H1 (cell line): Measurements from ENCODE around the gene COL16A1. TPM values are rescaled to one million over a fixed set of nuclear protein-coding genes. Genes with fewer than 3 reads are reported as not detected.
A peak's percentile ranks its signal among the peaks of the same experiment; 100 is the strongest.

Source experiments
- CTCF ChIA-PET: fragments of 300-600 bp; sonication (Branson Sonifier 250); formaldehyde crosslinking; loops from one replicate; lab custom pipeline; 2021; ENCODE audit not compliant: partially characterized antibody; lab: Charles Lee
- POLR2A ChIA-PET: fragments of 300-600 bp; sonication (Branson Sonifier 250); formaldehyde crosslinking; loops from one replicate; lab custom pipeline; 2021; ENCODE audit warnings: inconsistent platforms; ENCODE audit not compliant: partially characterized antibody; lab: Charles Lee
- DNase-seq, 2 experiments: peaks; one replicate each; pipeline versions ENCODE4 v3.0.0 to v3.0.0-alpha.2; 2010 to 2022; ENCODE audit warnings: low spot score in 2 of 2, low read depth in 1 of 2, mixed read lengths in 1 of 2
- FAIRE-seq: peaks from 2 replicates; lab custom pipeline; 2011; peaks lifted over from hg19 to GRCh38; lab: Jason Lieb, UNC
- H2AFZ ChIP-seq: 2 replicates; pipeline ENCODE4 v1.8.1; 2012; ENCODE audit warnings: low read length, inconsistent platforms
- H2AK5ac ChIP-seq: 2 replicates; pipeline ENCODE4 v1.6.1; 2013; ENCODE audit warnings: low read depth, low read length
- H2BK120ac ChIP-seq: replicated peaks from 2 replicates; pipeline ENCODE3; 2013; ENCODE audit warnings: low read depth, low read length, inconsistent platforms
- H2BK12ac ChIP-seq: 2 replicates; pipeline ENCODE4 v1.6.1; 2013; ENCODE audit warnings: low read depth, low read length
- H2BK15ac ChIP-seq: 2 replicates; pipeline ENCODE4 v1.6.1; 2013; ENCODE audit warnings: low read length
- H2BK20ac ChIP-seq: 2 replicates; pipeline ENCODE4 v1.6.1; 2013; ENCODE audit warnings: low read length
- H2BK5ac ChIP-seq: 2 replicates; pipeline ENCODE4 v1.6.1; 2013; ENCODE audit warnings: low read depth, low read length
- H3K14ac ChIP-seq: 2 replicates; pipeline ENCODE4 v1.6.1; 2013; ENCODE audit warnings: inconsistent platforms; ENCODE audit not compliant: insufficient read length
- H3K18ac ChIP-seq: 2 replicates; pipeline ENCODE4 v1.6.1; 2013; ENCODE audit warnings: low read length; ENCODE audit errors: extremely low read depth
- H3K23ac ChIP-seq: 2 replicates; pipeline ENCODE4 v1.6.1; 2013; ENCODE audit warnings: inconsistent platforms; ENCODE audit not compliant: insufficient read length
- H3K23me2 ChIP-seq: 2 replicates; pipeline ENCODE4 v1.6.1; 2013; ENCODE audit warnings: low read depth, low read length
- H3K27ac ChIP-seq: 2 replicates; pipeline ENCODE4 v1.6.1; 2011; ENCODE audit warnings: low read depth, low read length, inconsistent platforms
- H3K27me3 ChIP-seq, 4 experiments: replicated peaks in 1 of 4; 1 replicate in 1 of 4; 2 replicates in 3 of 4; pipeline versions ENCODE4 v1.6.1 to v1.8.1; 2011 to 2013; ENCODE audit warnings: low read length in 3 of 4, mild to moderate bottlenecking in 3 of 4, inconsistent platforms in 2 of 4, mixed read lengths in 2 of 4, moderate library complexity in 1 of 4; ENCODE audit not compliant: control insufficient read depth in 3 of 4, insufficient read depth in 3 of 4; ENCODE audit errors: extremely low read depth in 1 of 4
- H3K36me3 ChIP-seq, 4 experiments: 2 replicates each; pipeline versions ENCODE4 v1.6.1 to v1.8.1; 2011 to 2013; ENCODE audit warnings: mild to moderate bottlenecking in 4 of 4, low read length in 3 of 4, moderate library complexity in 2 of 4, control low read depth in 1 of 4, inconsistent platforms in 1 of 4; ENCODE audit not compliant: insufficient read depth in 4 of 4, control insufficient read depth in 2 of 4
- H3K4ac ChIP-seq: replicated peaks from 2 replicates; pipeline ENCODE3; 2013; ENCODE audit warnings: low read length, low read depth, mixed read lengths, inconsistent platforms; ENCODE audit not compliant: insufficient read length
- H3K4me1 ChIP-seq, 4 experiments: replicated peaks in 1 of 4; 1 replicate in 1 of 4; 2 replicates in 3 of 4; pipeline versions ENCODE4 v1.6.1 to v1.8.1; 2011 to 2013; ENCODE audit warnings: low read length in 3 of 4, inconsistent platforms in 2 of 4, mixed read lengths in 1 of 4; ENCODE audit not compliant: insufficient read depth in 4 of 4, control insufficient read depth in 3 of 4
- H3K4me2 ChIP-seq, 2 experiments: 2 replicates each; pipeline versions ENCODE4 v1.6.1 to v1.8.1; 2011 to 2013; ENCODE audit warnings: low read depth in 2 of 2, low read length in 2 of 2, control low read depth in 1 of 2, inconsistent platforms in 1 of 2, mild to moderate bottlenecking in 1 of 2; ENCODE audit not compliant: insufficient read depth in 1 of 2
- H3K4me3 ChIP-seq, 4 experiments: fragments of 200-600, 300-600 bp in 1 of 4; sonication (generic), shearing (Covaris generic), sonication (Bioruptor Twin) in 1 of 4; 2 replicates each; pipeline versions ENCODE4 v1.5.1 to v1.8.1; 2011 to 2016; ENCODE audit warnings: low read length in 4 of 4, low read depth in 3 of 4, control low read depth in 2 of 4, inconsistent platforms in 2 of 4, mild to moderate bottlenecking in 2 of 4, mixed read lengths in 1 of 4, moderate library complexity in 1 of 4; ENCODE audit not compliant: insufficient read depth in 2 of 4; ENCODE audit errors: extremely low read depth in 1 of 4
- H3K56ac ChIP-seq: replicated peaks from 2 replicates; pipeline ENCODE3; 2013; ENCODE audit warnings: low read depth, mild to moderate bottlenecking, mixed read lengths, low read length, inconsistent platforms; ENCODE audit not compliant: insufficient read length
- H3K79me1 ChIP-seq: 2 replicates; pipeline ENCODE4 v1.6.1; 2013; ENCODE audit warnings: low read depth, low read length, control low read depth
- H3K79me2 ChIP-seq, 2 experiments: 2 replicates each; pipeline versions ENCODE4 v1.6.1 to v1.8.1; 2012 to 2013; ENCODE audit warnings: low read length in 2 of 2, mild to moderate bottlenecking in 2 of 2, inconsistent platforms in 1 of 2; ENCODE audit not compliant: insufficient read depth in 2 of 2, control insufficient read depth in 1 of 2
- H3K9ac ChIP-seq, 4 experiments: replicated peaks in 1 of 4; 1 replicate in 1 of 4; 2 replicates in 3 of 4; pipeline versions ENCODE4 v1.6.1 to v1.8.1; 2011 to 2013; ENCODE audit warnings: low read depth in 3 of 4, low read length in 3 of 4, control low read depth in 2 of 4, mild to moderate bottlenecking in 2 of 4, moderate library complexity in 2 of 4, inconsistent platforms in 1 of 4; ENCODE audit errors: extremely low read depth in 1 of 4
- H3K9me3 ChIP-seq, 2 experiments: 2 replicates each; pipeline versions ENCODE4 v1.6.1 to v1.8.1; 2012 to 2013; ENCODE audit warnings: mild to moderate bottlenecking in 2 of 2, moderate library complexity in 2 of 2, control low read depth in 1 of 2, inconsistent platforms in 1 of 2, low read depth in 1 of 2, low read length in 1 of 2, mixed read lengths in 1 of 2; ENCODE audit not compliant: insufficient read depth in 2 of 2
- H4K20me1 ChIP-seq, 2 experiments: replicated peaks in 1 of 2; 2 replicates each; pipeline versions ENCODE3 to v1.8.1; 2011 to 2013; ENCODE audit warnings: inconsistent platforms in 2 of 2, low read length in 2 of 2, mild to moderate bottlenecking in 1 of 2; ENCODE audit not compliant: insufficient read depth in 2 of 2, control insufficient read depth in 1 of 2
- H4K5ac ChIP-seq: 2 replicates; pipeline ENCODE4 v1.6.1; 2013; ENCODE audit warnings: low read length, low read depth, mixed read lengths, inconsistent platforms; ENCODE audit not compliant: insufficient read length
- H4K8ac ChIP-seq: 2 replicates; pipeline ENCODE4 v1.8.0; 2013; ENCODE audit warnings: mild to moderate bottlenecking, moderate library complexity, low read length, inconsistent platforms; ENCODE audit not compliant: insufficient read depth; ENCODE audit errors: extremely low read depth
- H4K91ac ChIP-seq: replicated peaks from 2 replicates; pipeline ENCODE3; 2013; ENCODE audit warnings: low read length, mixed read lengths, inconsistent platforms; ENCODE audit not compliant: insufficient read length
- ASH2L ChIP-seq: fragments of 200-600, 300-600 bp; sonication (generic); IDR thresholded peaks from one replicate; pipeline ENCODE4 v1.7.1; 2017; ENCODE audit warnings: low read length
- EP300 ChIP-seq, 2 experiments: IDR thresholded peaks; 1 replicate in 1 of 2; 2 replicates in 1 of 2; pipeline ENCODE4 v1.6.1; 2011 to 2012; ENCODE audit warnings: low read depth in 2 of 2, low read length in 2 of 2, mild to moderate bottlenecking in 2 of 2, borderline replicate concordance in 1 of 2, inconsistent platforms in 1 of 2, moderate library complexity in 1 of 2
- KDM4A ChIP-seq: IDR thresholded peaks from one replicate; pipeline ENCODE4 v1.7.1; 2012; ENCODE audit warnings: low read depth, mild to moderate bottlenecking, moderate library complexity, low read length, inconsistent platforms; ENCODE audit not compliant: severe bottlenecking
- PHF8 ChIP-seq: fragments of 200-600 bp; sonication (generic); conservative IDR thresholded peaks from 2 replicates; pipeline ENCODE4 v1.7.1; 2012; ENCODE audit warnings: low read depth, mild to moderate bottlenecking, inconsistent platforms, low read length, moderate library complexity
- RBBP5 ChIP-seq: IDR thresholded peaks from 2 replicates; pipeline ENCODE4 v1.7.1; 2012; ENCODE audit warnings: low read depth, mild to moderate bottlenecking, inconsistent platforms, low read length, moderate library complexity, borderline replicate concordance
- SIRT6 ChIP-seq: IDR thresholded peaks from one replicate; pipeline ENCODE4 v1.7.1; 2012; ENCODE audit warnings: low read length, inconsistent platforms
- SIX5 ChIP-seq: IDR thresholded peaks from 2 replicates; pipeline ENCODE4 v1.6.1; 2011; ENCODE audit warnings: mild to moderate bottlenecking, low read depth, low read length
- WGBS, 2 experiments: shearing (Covaris generic) in 1 of 2; methylation state at CpG; one replicate each; pipeline versions ENCODE4 v1.1.6 to v1.1.7; 2013 to 2015; ENCODE audit warnings: low lambda C conversion rate in 2 of 2, mixed read lengths in 2 of 2, inconsistent platforms in 1 of 2, low coverage in 1 of 2, missing lambda C conversion rate in 1 of 2; ENCODE audit not compliant: insufficient replicate concordance in 2 of 2, insufficient coverage in 1 of 2, insufficient read length in 1 of 2; ENCODE audit errors: extremely low coverage in 1 of 2, missing lambda C conversion rate in 1 of 2; 5-methylcytosine and 5-hydroxymethylcytosine counted together
- long read RNA-seq, 2 experiments: library from RNA in 1 of 2; library from capped mRNA in 1 of 2; stranded (forward); transcript quantifications; one replicate each; pipeline ENCODE4 v2.0.0, GENCODE V29; 2021; ENCODE audit warnings: inconsistent platforms in 1 of 2
- polyA minus RNA-seq, 3 experiments: library from RNA; depleted of rRNA, polyadenylated mRNA; stranded (reverse); fragments of >200 nt; gene quantifications; 1 replicate in 2 of 3; 2 replicates in 1 of 3; pipeline ENCODE4 v1.2.3, GENCODE V29; 2011
- polyA plus RNA-seq, 7 experiments: library from polyadenylated mRNA; depleted of rRNA in 3 of 7; stranded (reverse) in 5 of 7; unstranded in 2 of 7; fragments of >200 nt in 5 of 7; fragments of 200-250 nt in 2 of 7; gene quantifications; 1 replicate in 5 of 7; 2 replicates in 1 of 7; 4 replicates in 1 of 7; pipeline versions ENCODE4 v1.2.1 to v1.2.3, GENCODE V29; 2011 to 2013; ENCODE audit warnings: missing spikeins in 2 of 7, mixed read lengths in 2 of 7
- total RNA-seq: library from RNA; stranded (reverse); fragmentation: NEBNext Ultra II Directional; extraction: Animal tissue kit (Norgen Biotek cat#: 25700); gene quantifications from 2 replicates; pipeline ENCODE4 v1.2.1, GENCODE V29; 2021
- TF ChIP-seq, protein P1 (sequence below): IDR thresholded peaks from 2 replicates; pipeline ENCODE4 v1.6.1; 2012; ENCODE audit warnings: inconsistent platforms

COL16A1 gene
- total RNA-seq (7.9 and 10.5 TPM in 2 replicates), polyA plus RNA-seq (2011; rRNA removed) (2.0 and 3.4 TPM in 2 replicates), polyA minus RNA-seq (2011; rRNA and poly(A)+ RNA removed) (3.3 and 4.2 TPM in 2 replicates)
- polyA plus RNA-seq (2011; cell fraction: cytosol; rRNA removed), result 4.3 TPM
- 31.3 TPM for polyA plus RNA-seq (2011; cell fraction: nucleus; rRNA removed)
- 6.8 to 10.8 TPM (median 7.9 TPM) in 4 replicates for polyA plus RNA-seq (2012, experiment 1 of 2)
- polyA plus RNA-seq (2012, experiment 2 of 2), result 2.9 TPM
- polyA plus RNA-seq (2013, experiment 1 of 2), result 4.2 TPM
- polyA plus RNA-seq (2013, experiment 2 of 2), result 3.6 TPM
- 6.8 TPM for polyA minus RNA-seq (2011; cell fraction: cytosol; rRNA and poly(A)+ RNA removed)
- 8.7 TPM for polyA minus RNA-seq (2011; cell fraction: nucleus; rRNA and poly(A)+ RNA removed)
- long read RNA-seq, experiment 1, result 0 reads
- long read RNA-seq, experiment 2, result 0 reads

DNA sequence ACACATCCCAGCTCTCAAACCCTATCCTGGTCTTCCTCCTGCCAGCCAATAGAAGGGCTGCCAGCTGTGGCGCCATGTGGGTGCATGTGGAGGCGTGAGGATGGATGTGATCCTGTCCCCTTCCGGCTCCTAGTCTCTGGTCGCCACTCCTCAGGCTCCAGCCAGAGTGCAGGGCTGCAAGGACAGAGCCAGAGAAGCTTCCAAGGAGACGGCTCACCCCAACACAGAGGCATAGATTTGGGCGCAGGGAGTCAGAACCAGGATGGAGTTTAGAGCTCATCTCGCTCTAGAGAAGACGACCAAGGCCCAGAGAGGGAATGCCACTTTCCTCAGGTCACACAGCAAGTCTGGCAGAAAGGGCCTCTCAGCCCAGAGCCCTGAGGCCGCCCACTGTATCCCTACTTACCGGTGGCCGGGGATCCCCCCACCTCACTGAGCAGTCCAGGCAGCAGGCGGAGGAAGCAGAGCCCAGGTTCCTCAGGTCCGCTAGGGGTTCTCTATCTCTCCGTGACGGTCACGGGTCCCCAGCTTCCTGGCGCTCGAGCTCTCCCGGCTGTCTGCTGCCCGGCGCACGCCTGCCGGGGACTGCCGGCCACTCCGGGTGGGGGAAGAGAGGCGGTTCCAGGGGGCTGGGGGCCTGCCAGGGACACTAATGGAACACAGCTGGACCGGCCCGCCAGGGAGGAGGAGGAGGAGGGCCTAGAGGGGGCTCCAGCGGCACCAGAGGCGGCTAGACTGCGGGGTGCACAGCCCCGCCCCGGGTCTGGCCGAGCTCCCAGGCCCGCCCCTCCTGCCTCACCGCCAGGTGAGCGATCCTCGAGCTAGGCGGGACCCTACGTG lies at the start of gene COL16A1:
COL16A1 (minus strand) TSS at position 587 of the 840 bp plus-strand sequence. CDS start 1,824 bp downstream, outside the sequence.
- H3K36me3 ChIP-seq, result no peaks in the 10 kb centered on the region
- POLR2A ChIA-PET, result interaction anchor here (0.6 to 7.3 kb wide), 14 partner anchors 10 to 632 kb away, joined by 3 to 43 read pairs (median 4); partner anchors contain the start of genes PEF1 and PTP4A2
- H3K27ac ChIP-seq, result peak within 1 kb of the TSS; percentile 0; the same call in 1 of the 2 replicates
- peak within 1 kb of the TSS; percentile 56 for H4K91ac ChIP-seq
- FAIRE-seq, result no peak
- peak within 1 kb of the TSS; percentile 10; the same call in 1 of the 2 replicates for H2BK15ac ChIP-seq
- no peaks in the 10 kb centered on the region; a peak in 1 of 7 replicates for H3K27me3 ChIP-seq
- peak in 1 of 2 experiments; percentile 83 for DNase-seq
- H3K9ac ChIP-seq, result peak within 1 kb of the TSS in 3 of 4 experiments; percentile 24 to 50 (median 39); a peak in 3 of 7 replicates
- H3K4me3 ChIP-seq, result peak within 1 kb of the TSS; percentile 47 to 69 (median 63)
- H3K23me2 ChIP-seq, result peaks cover 5% of the 10 kb centered on the region
- no peaks in the 10 kb centered on the region for H3K79me1 ChIP-seq
- peak within 1 kb of the TSS; percentile 73 for H3K4ac ChIP-seq
- H3K18ac ChIP-seq, result peak within 1 kb of the TSS; percentile 72
- H3K79me2 ChIP-seq, result no peaks in the 10 kb centered on the region
- WGBS, 2 experiments, result 17% methylated on average over 31 of the region's 40 CpGs; no CpG with 5 or more reads in 1 of the 2 experiments
- H2BK5ac ChIP-seq, result peak within 1 kb of the TSS; percentile 89; the same call in 1 of the 2 replicates
- H3K23ac ChIP-seq, result no peak within 1 kb of the TSS
- peak within 1 kb of the TSS; percentile 89 for H2BK12ac ChIP-seq
- no peaks in the 10 kb centered on the region for H4K20me1 ChIP-seq
- peak within 1 kb of the TSS; percentile 58 for H2AFZ ChIP-seq
- no peak within 1 kb of the TSS for H3K56ac ChIP-seq
- 0 out of 2 replicates have a peak within 1 kb of the TSS, but pooled peaks have one; percentile 8 for H2AK5ac ChIP-seq
- peaks cover 15 to 35% (median 16%) of the 10 kb centered on the region in 4 experiments for H3K4me1 ChIP-seq
- peak within 1 kb of the TSS; percentile 62 for H2BK120ac ChIP-seq
- H4K8ac ChIP-seq, result peak within 1 kb of the TSS; percentile 23; the same call in 1 of the 2 replicates
- H4K5ac ChIP-seq, result peak within 1 kb of the TSS; percentile 61
- CTCF ChIA-PET, result interaction anchor here (0.8 to 8.1 kb wide), 18 partner anchors 11 to 155 kb away, joined by 3 to 108 read pairs (median 6); no protein-coding TSS in a partner anchor
- peak within 1 kb of the TSS; percentile 87 for H2BK20ac ChIP-seq
- H3K4me2 ChIP-seq, result peak within 1 kb of the TSS; percentile 70 to 78
- no peaks in the 10 kb centered on the region for H3K9me3 ChIP-seq
- no peak within 1 kb of the TSS for H3K14ac ChIP-seq
- peak; percentile 2 for TF ChIP-seq ASH2L
- no peak for TF ChIP-seq SIRT6
- no peak for TF ChIP-seq RBBP5
- TF ChIP-seq, protein P1, sequence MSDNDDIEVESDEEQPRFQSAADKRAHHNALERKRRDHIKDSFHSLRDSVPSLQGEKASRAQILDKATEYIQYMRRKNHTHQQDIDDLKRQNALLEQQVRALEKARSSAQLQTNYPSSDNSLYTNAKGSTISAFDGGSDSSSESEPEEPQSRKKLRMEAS, result peak; percentile 27; the same call in 1 of the 2 replicates
- no peak for TF ChIP-seq SIX5
- no peak for TF ChIP-seq EP300 (IDR thresholded peaks at IDR 0.05; ENCODE audit: borderline replicate concordance in 1 of 2, low read depth in 2 of 2, low read length in 2 of 2)
- peak; percentile 57 for TF ChIP-seq KDM4A
- no peak for TF ChIP-seq PHF8
